ENCODE data around the gene PTPRB. TPM values are rescaled to one million over a fixed set of nuclear protein-coding genes. Genes with fewer than 3 reads are reported as not detected.

The PTPRB gene
- 0.75 to 1.4 TPM (median 1.0 TPM) in 5 replicates for total RNA-seq (2022; extraction: Qiagen RNA extraction; ENCODE audit: low read depth)

DNA sequence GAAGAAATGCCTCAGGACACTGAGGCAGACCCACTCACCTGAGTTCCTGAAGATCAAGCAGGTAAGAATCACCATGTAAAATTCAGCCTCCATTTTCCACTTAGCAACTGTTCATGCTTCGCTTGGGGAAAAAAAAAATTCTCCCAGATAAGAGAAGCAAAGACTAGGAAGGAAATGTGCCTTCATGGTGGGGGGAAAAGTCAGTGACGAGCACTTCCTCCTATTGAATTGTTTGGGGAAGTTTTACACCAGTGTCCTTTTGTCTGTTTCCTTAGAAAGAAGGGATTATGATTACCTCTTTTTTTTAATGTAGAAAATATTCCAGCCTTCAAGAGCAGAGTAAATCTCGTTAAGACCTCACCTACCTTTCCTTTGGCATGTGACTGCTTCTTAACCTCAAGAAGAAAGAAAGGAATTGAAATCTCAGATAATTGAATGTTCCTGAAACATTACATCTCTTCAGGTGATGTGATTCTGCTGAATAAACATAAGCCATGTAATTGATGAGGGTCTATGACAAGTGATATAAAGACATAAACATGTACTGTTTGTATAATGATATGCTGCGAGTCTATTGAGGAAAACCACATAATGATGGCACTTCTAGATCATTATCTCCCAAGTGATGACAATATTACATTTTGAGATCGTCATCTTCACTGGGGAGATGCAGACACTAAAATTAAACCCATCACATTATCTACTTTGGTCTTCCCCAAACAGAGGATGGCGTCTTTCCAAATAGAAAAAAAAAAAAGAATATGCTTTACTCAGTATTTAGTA, at the start of gene PTPRB:
Gene PTPRB, minus strand, starts transcription at position 127 of the 783 bp plus-strand sequence. Its CDS starts 34 bp downstream, at position 93.

